ENCODE measurements around the gene IQSEC1.

The IQSEC1 gene

GRCh38 chr3:13045904-13046568 lies 27.2 kb downstream of the IQSEC1 start:
- no peak for DNase-seq

- DNase-seq: no peak
Observed at GRCh38 chr3:13045241-13045903, 27.9 kb downstream of the IQSEC1 start.

- DNase-seq: no peak
Observed at GRCh38 chr3:13044496-13045240, 28.6 kb downstream of the IQSEC1 start.

- no peak for DNase-seq
Observed at GRCh38 chr3:13043656-13044055, 29.6 kb downstream of the IQSEC1 start.

- DNase-seq: no peak
Observed at GRCh38 chr3:13042715-13043271, 30.4 kb downstream of the IQSEC1 start.

- no peak for DNase-seq
Observed at GRCh38 chr3:13042127-13042701, 31.0 kb downstream of the IQSEC1 start.

GRCh38 chr3:13041113-13041776 lies 32.0 kb downstream of the IQSEC1 start:
- no peak for DNase-seq

GRCh38 chr3:13040361-13041074 lies 32.7 kb downstream of the IQSEC1 start:
- DNase-seq: no peak

- peak; percentile 8 for DNase-seq
Observed at GRCh38 chr3:13039213-13039896, 33.9 kb downstream of the IQSEC1 start.

GRCh38 chr3:13037458-13038117 lies 35.6 kb downstream of the IQSEC1 start:
- no peak for DNase-seq

- DNase-seq: no peak
Observed at GRCh38 chr3:13034861-13035260, 38.4 kb downstream of the IQSEC1 start.

- no peak for DNase-seq
Observed at GRCh38 chr3:13034109-13034800, 39.0 kb downstream of the IQSEC1 start.

GRCh38 chr3:13032206-13032605 lies 41.0 kb downstream of the IQSEC1 start:
- no peak for DNase-seq

GRCh38 chr3:13031621-13032020 lies 41.6 kb downstream of the IQSEC1 start:
- DNase-seq: no peak

- no peak for DNase-seq
Observed at GRCh38 chr3:13030684-13031083, 42.5 kb downstream of the IQSEC1 start.

- DNase-seq: no peak
Observed at GRCh38 chr3:13028010-13028821, 45.0 kb downstream of the IQSEC1 start.

GRCh38 chr3:13027154-13027553 lies 46.1 kb downstream of the IQSEC1 start:
- no peak for DNase-seq

GRCh38 chr3:13026534-13026933 lies 46.7 kb downstream of the IQSEC1 start:
- DNase-seq: no peak

- DNase-seq: no peak
Observed at GRCh38 chr3:13025778-13026518, 47.3 kb downstream of the IQSEC1 start.
